OCI-LY3 (cell line): Measurements from ENCODE around the gene PRUNE2.

Source experiments
- H2AFZ ChIP-seq: fragments of 200-600, 300-600 bp; shearing (Covaris generic); 2 replicates; pipeline ENCODE4 v1.6.0; 2014; ENCODE audit warnings: antibody characterized with exemption, low read depth, low read length
- H3K27ac ChIP-seq: fragments of 200-600, 300-600 bp; sonication (generic); 2 replicates; pipeline ENCODE4 v1.5.1; 2014; ENCODE audit warnings: mild to moderate bottlenecking, low read length, moderate library complexity, mixed read lengths
- H3K27me3 ChIP-seq: fragments of 200-600, 300-600 bp; sonication (generic); 2 replicates; pipeline ENCODE4 v1.6.1; 2014; ENCODE audit warnings: low read depth, low read length, mixed read lengths
- H3K36me3 ChIP-seq: fragments of 200-600, 300-600 bp; sonication (generic); replicated peaks from 2 replicates; pipeline ENCODE3; 2014; ENCODE audit warnings: low read depth, low read length, mixed read lengths
- H3K4me1 ChIP-seq: fragments of 300-600, 200-600 bp; sonication (generic); 2 replicates; pipeline ENCODE4 v1.6.1; 2014; ENCODE audit warnings: low read length, mixed read lengths
- H3K4me2 ChIP-seq: fragments of 200-600, 300-600 bp; sonication (generic); 2 replicates; pipeline ENCODE4 v1.6.1; 2014; ENCODE audit warnings: low read length, mixed read lengths
- H3K4me3 ChIP-seq: fragments of 300-600, 200-600 bp; sonication (generic); 2 replicates; pipeline ENCODE4 v1.5.1; 2014; ENCODE audit warnings: antibody characterized with exemption, mild to moderate bottlenecking, low read length, moderate library complexity
- H3K79me2 ChIP-seq: fragments of 300-600, 200-600 bp; shearing (Covaris generic); 2 replicates; pipeline ENCODE4 v1.6.1; 2014; ENCODE audit warnings: mild to moderate bottlenecking, low read length, mixed read lengths
- H3K9ac ChIP-seq: fragments of 300-600, 200-600 bp; shearing (Covaris generic); 2 replicates; pipeline ENCODE4 v1.6.0; 2014; ENCODE audit warnings: mild to moderate bottlenecking, low read length, moderate library complexity
- H3K9me3 ChIP-seq: fragments of 200-600, 300-600 bp; shearing (Covaris generic); 2 replicates; pipeline ENCODE4 v1.6.1; 2014; ENCODE audit warnings: low read length, mixed read lengths; ENCODE audit not compliant: insufficient read depth
- H4K20me1 ChIP-seq: fragments of 200-600, 300-600 bp; sonication (generic); 2 replicates; pipeline ENCODE4 v1.6.1; 2016; ENCODE audit warnings: low read length, mixed read lengths; ENCODE audit not compliant: insufficient read depth
- CTCF ChIP-seq: fragments of 200-600, 300-600 bp; sonication (generic); IDR thresholded peaks from 2 replicates; pipeline ENCODE4 v1.5.1; 2014; ENCODE audit warnings: antibody characterized with exemption, low read length, low read depth
- EZH2phosphoT487 ChIP-seq: fragments of 200-600 bp; shearing (Covaris generic); IDR thresholded peaks from 2 replicates; pipeline ENCODE4 v1.6.1; 2018; ENCODE audit warnings: antibody characterized with exemption, mixed run types, low read depth

The PRUNE2 gene

DNA sequence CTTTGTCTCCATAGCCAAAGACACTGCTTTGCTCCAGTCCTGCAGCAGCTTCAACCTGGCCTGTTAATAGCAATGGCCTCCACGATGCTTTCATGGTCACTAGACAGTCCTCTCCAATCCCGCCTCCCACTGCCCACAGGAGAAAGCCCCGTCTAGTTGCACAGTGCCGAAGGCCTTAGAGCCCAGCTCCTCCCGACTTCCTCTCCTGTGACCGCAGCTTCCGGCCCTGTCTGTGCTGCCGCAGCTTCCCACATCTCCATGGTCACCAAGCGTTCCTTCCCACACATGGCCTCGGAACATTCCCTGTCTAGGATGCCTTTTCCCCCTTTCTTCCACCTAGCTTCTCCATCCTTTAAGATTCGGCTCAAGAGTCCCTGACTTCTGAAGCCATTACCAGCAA, 118.2 kb downstream of the PRUNE2 start:
- TF ChIP-seq EZH2phosphoT487 (no peak), CTCF (no peak)
- Histone ChIP-seq H3K4me1 (no peaks in the 10 kb centered on the region), H3K36me3 (no peaks in the 10 kb centered on the region), H3K4me2 (no peak overlapping the region), H3K79me2 (no peaks in the 10 kb centered on the region), H3K4me3 (no peak overlapping the region), H3K9ac (no peak overlapping the region), H2AFZ (no peak overlapping the region), H3K9me3 (no peaks in the 10 kb centered on the region), H3K27me3 (peaks cover 6% of the 10 kb centered on the region; the same call in 1 of the 2 replicates), H4K20me1 (no peaks in the 10 kb centered on the region), H3K27ac (no peak overlapping the region)

- no peak overlapping the region for H3K9ac ChIP-seq
- H2AFZ ChIP-seq: no peak overlapping the region
- H3K36me3 ChIP-seq: no peaks in the 10 kb centered on the region
- TF ChIP-seq EZH2phosphoT487 (no peak), CTCF (no peak)
- peaks cover 6% of the 10 kb centered on the region; the same call in 1 of the 2 replicates for H3K27me3 ChIP-seq
- no peaks in the 10 kb centered on the region for H3K9me3 ChIP-seq
- H3K79me2 ChIP-seq: no peaks in the 10 kb centered on the region
- H3K4me3 ChIP-seq: no peak overlapping the region
- no peak overlapping the region for H3K27ac ChIP-seq
- H3K4me1 ChIP-seq: no peaks in the 10 kb centered on the region
- no peak overlapping the region for H3K4me2 ChIP-seq
- no peaks in the 10 kb centered on the region for H4K20me1 ChIP-seq
Measured at GRCh38 chr9:76785501-76785900, 120.4 kb downstream of the PRUNE2 start.

DNA sequence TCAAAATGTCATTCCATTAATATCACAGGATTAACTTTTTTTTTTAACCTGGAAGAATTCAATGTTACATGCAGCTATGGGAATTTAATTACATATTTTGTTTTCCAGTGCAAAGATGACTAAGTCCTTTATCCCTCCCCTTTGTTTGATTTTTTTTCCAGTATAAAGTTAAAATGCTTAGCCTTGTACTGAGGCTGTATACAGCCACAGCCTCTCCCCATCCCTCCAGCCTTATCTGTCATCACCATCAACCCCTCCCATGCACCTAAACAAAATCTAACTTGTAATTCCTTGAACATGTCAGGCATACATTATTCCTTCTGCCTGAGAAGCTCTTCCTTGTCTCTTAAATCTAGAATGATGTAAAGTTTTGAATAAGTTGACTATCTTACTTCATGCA, 121.0 kb downstream of the PRUNE2 start:
- Histone ChIP-seq H3K27ac (no peak overlapping the region), H4K20me1 (no peaks in the 10 kb centered on the region), H3K4me3 (no peak overlapping the region), H3K9ac (no peak overlapping the region), H2AFZ (no peak overlapping the region), H3K27me3 (peaks cover 6% of the 10 kb centered on the region; the same call in 1 of the 2 replicates), H3K4me2 (no peak overlapping the region), H3K4me1 (no peaks in the 10 kb centered on the region), H3K79me2 (no peaks in the 10 kb centered on the region), H3K36me3 (no peaks in the 10 kb centered on the region), H3K9me3 (no peaks in the 10 kb centered on the region)
- TF ChIP-seq CTCF: no peak

DNA sequence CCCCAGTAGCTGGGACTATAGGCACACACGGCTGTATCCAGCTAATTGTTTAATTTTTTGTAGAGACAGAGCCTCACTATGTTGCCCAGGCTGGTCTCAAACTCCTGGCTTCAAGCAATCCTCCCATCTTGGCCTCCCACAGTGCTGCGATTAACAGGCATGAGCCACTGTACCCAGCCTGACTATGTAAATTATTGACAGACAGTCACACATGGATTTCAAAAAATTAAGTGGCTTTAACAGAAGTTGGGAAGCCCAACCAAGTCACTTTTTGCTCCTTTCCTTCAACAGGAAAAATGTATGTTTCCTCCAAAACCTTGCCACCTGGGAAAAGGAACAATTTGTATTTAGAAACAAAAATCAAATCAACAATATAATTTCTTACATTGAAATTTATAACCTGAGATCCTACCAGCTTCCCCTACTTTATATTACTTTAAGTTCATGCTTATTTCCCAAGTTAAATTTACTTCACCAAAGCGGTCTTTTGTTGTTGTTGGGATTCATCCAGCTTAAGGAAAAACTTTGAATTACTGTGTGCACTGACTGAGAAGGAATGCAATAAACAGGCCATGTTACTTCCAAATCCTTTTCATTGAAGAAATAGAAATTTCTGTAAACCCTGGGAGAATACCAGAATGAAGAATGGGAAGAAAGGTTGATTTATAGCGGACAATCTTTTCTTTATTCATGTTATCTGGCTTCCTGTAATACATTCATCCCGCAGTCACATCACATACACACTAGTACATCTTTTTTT, 133.0 kb downstream of the PRUNE2 start:
- TF ChIP-seq EZH2phosphoT487: no peak
- no peak for TF ChIP-seq CTCF
- no peaks in the 10 kb centered on the region for H3K36me3 ChIP-seq
- no peaks in the 10 kb centered on the region for H4K20me1 ChIP-seq

More for the DNA sequence above, 133.0 kb downstream of the PRUNE2 start:
- Histone ChIP-seq H3K79me2 (no peaks in the 10 kb centered on the region), H3K9me3 (no peaks in the 10 kb centered on the region), H3K27ac (no peak overlapping the region), H3K27me3 (peaks cover 13% of the 10 kb centered on the region), H3K4me3 (no peak overlapping the region), H3K4me2 (no peak overlapping the region), H3K4me1 (no peaks in the 10 kb centered on the region), H2AFZ (no peak overlapping the region), H3K9ac (no peak overlapping the region)
